Measurements from ENCODE around the gene ATF7. TPM values are rescaled to one million over a fixed set of nuclear protein-coding genes. Genes with fewer than 3 reads are reported as not detected.

The ATF7 gene
- total and polyA plus RNA-seq, 2 of the 13 experiments (the other 11 are each of a cell fraction or from before 2014, with no cell fraction given): 9.6 to 16.2 TPM

DNA sequence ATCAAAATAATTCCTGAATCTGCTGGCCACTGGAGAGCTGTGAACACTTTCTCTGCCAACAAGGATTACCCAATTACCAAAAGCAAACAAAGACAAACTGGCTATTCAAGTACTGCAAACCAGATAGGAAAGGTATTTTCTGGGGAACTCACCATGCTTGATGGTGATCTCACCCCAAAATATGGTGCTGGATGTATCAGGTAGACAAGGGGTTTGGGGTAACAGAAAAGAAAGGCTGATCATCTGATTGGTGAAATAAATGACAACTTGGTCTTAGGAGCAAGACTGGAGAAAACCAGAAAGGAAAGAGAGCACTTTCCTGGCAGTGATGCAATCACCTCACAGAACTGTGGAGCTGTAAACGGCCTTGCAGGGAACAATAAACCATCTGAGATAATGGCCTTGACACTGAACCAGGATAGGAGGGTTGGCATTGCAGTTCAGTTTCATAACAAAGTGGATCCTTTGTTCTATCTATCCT, 87.9 kb downstream of the ATF7 start (continued):
- TF ChIP-seq, protein P1, sequence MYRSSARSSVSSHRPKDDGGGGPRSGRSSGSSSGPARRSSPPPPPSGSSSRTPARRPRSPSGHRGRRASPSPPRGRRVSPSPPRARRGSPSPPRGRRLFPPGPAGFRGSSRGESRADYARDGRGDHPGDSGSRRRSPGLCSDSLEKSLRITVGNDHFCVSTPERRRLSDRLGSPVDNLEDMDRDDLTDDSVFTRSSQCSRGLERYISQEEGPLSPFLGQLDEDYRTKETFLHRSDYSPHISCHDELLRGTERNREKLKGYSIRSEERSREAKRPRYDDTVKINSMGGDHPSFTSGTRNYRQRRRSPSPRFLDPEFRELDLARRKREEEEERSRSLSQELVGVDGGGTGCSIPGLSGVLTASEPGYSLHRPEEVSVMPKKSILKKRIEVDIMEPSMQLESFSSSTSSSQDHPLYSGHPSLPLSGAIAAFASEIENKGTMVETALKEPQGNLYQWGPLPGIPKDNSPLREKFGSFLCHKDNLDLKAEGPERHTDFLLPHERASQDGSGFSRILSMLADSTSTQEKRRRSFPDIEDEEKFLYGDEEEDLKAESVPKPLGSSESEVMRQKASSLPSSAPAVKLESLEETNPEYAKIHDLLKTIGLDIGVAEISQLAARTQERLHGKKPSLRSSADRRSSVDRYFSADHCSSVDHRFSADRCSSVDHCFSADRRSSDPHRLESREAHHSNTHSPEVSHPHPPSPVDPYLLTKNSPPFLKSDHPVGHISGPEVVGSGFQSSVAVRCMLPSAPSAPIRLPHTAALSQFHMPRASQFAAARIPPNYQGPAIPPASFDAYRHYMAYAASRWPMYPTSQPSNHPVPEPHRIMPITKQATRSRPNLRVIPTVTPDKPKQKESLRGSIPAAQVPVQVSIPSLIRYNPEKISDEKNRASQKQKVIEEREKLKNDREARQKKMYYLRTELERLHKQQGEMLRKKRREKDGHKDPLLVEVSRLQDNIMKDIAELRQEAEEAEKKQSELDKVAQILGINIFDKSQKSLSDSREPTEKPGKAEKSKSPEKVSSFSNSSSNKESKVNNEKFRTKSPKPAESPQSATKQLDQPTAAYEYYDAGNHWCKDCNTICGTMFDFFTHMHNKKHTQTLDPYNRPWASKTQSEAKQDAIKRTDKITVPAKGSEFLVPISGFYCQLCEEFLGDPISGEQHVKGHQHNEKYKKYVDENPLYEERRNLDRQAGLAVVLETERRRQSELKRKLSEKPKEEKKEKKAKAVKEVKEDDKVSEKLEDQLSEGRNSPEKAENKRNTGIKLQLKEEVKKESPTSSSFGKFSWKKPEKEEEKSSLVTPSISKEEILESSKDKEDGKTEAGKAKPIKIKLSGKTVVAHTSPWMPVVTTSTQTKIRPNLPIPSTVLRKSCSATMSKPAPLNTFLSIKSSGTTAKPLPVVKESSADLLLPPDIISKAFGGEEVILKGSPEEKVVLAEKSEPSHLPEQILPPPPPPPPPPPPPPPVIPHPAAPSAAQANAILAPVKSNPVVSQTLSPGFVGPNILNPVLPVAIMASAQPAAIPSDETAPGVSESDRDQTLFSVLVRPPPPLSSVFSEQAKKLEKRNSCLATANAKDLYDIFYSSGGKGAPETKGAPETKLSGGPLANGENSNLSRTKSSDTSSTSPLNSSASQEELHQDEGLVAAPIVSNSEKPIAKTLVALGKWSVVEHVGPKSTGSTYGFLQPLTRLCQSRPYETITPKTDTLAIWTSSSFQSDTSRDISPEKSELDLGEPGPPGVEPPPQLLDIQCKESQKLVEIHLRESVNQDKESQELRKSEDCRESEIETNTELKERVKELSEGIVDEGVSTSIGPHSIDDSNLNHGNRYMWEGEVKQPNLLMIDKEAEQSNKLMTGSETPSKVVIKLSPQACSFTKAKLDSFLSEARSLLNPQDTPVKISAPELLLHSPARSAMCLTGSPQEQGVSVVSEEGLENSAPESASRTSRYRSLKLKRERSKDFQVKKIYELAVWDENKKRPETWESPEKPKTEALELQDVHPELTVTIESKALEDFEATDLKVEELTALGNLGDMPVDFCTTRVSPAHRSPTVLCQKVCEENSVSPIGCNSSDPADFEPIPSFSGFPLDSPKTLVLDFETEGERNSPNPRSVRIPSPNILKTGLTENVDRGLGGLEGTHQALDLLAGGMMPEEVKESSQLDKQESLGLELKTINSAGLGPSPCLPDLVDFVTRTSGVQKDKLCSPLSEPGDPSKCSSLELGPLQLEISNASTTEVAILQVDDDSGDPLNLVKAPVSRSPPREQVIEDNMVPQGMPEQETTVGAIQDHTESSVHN (CRISPR knock-in tag; IDR thresholded peaks at IDR 0.05): 0 out of 2 replicates have a peak, but pooled peaks have one; percentile 53
- TF ChIP-seq, protein P2, sequence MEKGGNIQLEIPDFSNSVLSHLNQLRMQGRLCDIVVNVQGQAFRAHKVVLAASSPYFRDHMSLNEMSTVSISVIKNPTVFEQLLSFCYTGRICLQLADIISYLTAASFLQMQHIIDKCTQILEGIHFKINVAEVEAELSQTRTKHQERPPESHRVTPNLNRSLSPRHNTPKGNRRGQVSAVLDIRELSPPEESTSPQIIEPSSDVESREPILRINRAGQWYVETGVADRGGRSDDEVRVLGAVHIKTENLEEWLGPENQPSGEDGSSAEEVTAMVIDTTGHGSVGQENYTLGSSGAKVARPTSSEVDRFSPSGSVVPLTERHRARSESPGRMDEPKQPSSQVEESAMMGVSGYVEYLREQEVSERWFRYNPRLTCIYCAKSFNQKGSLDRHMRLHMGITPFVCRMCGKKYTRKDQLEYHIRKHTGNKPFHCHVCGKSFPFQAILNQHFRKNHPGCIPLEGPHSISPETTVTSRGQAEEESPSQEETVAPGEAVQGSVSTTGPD (CRISPR knock-in tag; IDR thresholded peaks at IDR 0.05): peak; percentile 81
- TF ChIP-seq HNRNPH1 (optimal IDR thresholded peaks at IDR 0.05; ENCODE audit: low read depth, low read length) (no peak), NFYC (CRISPR knock-in tag; IDR thresholded peaks at IDR 0.05) (0 out of 2 replicates have a peak, but pooled peaks have one; percentile 28), MXD4 (CRISPR knock-in tag; IDR thresholded peaks at IDR 0.05) (0 out of 2 replicates have a peak, but pooled peaks have one; percentile 43), FOXJ3 (CRISPR knock-in tag; IDR thresholded peaks at IDR 0.05; ENCODE audit: borderline replicate concordance) (peak; percentile 92), ASH2L (IDR thresholded peaks at IDR 0.05; ENCODE audit: insufficient read length, low read depth, low read length) (peak; percentile 89), ZNF382 (CRISPR knock-in tag; IDR thresholded peaks at IDR 0.05; ENCODE audit: borderline replicate concordance) (no peak)
- TF ChIP-seq, protein P3, sequence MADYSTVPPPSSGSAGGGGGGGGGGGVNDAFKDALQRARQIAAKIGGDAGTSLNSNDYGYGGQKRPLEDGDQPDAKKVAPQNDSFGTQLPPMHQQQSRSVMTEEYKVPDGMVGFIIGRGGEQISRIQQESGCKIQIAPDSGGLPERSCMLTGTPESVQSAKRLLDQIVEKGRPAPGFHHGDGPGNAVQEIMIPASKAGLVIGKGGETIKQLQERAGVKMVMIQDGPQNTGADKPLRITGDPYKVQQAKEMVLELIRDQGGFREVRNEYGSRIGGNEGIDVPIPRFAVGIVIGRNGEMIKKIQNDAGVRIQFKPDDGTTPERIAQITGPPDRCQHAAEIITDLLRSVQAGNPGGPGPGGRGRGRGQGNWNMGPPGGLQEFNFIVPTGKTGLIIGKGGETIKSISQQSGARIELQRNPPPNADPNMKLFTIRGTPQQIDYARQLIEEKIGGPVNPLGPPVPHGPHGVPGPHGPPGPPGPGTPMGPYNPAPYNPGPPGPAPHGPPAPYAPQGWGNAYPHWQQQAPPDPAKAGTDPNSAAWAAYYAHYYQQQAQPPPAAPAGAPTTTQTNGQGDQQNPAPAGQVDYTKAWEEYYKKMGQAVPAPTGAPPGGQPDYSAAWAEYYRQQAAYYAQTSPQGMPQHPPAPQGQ (CRISPR knock-in tag; IDR thresholded peaks at IDR 0.05; ENCODE audit: borderline replicate concordance): no peak
- TF ChIP-seq, protein P4, sequence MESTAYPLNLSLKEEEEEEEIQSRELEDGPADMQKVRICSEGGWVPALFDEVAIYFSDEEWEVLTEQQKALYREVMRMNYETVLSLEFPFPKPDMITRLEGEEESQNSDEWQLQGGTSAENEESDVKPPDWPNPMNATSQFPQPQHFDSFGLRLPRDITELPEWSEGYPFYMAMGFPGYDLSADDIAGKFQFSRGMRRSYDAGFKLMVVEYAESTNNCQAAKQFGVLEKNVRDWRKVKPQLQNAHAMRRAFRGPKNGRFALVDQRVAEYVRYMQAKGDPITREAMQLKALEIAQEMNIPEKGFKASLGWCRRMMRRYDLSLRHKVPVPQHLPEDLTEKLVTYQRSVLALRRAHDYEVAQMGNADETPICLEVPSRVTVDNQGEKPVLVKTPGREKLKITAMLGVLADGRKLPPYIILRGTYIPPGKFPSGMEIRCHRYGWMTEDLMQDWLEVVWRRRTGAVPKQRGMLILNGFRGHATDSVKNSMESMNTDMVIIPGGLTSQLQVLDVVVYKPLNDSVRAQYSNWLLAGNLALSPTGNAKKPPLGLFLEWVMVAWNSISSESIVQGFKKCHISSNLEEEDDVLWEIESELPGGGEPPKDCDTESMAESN (CRISPR knock-in tag; conservative IDR thresholded peaks at IDR 0.05): peak; percentile 57; the same call in 1 of the 2 replicates
- TF ChIP-seq, protein P5, sequence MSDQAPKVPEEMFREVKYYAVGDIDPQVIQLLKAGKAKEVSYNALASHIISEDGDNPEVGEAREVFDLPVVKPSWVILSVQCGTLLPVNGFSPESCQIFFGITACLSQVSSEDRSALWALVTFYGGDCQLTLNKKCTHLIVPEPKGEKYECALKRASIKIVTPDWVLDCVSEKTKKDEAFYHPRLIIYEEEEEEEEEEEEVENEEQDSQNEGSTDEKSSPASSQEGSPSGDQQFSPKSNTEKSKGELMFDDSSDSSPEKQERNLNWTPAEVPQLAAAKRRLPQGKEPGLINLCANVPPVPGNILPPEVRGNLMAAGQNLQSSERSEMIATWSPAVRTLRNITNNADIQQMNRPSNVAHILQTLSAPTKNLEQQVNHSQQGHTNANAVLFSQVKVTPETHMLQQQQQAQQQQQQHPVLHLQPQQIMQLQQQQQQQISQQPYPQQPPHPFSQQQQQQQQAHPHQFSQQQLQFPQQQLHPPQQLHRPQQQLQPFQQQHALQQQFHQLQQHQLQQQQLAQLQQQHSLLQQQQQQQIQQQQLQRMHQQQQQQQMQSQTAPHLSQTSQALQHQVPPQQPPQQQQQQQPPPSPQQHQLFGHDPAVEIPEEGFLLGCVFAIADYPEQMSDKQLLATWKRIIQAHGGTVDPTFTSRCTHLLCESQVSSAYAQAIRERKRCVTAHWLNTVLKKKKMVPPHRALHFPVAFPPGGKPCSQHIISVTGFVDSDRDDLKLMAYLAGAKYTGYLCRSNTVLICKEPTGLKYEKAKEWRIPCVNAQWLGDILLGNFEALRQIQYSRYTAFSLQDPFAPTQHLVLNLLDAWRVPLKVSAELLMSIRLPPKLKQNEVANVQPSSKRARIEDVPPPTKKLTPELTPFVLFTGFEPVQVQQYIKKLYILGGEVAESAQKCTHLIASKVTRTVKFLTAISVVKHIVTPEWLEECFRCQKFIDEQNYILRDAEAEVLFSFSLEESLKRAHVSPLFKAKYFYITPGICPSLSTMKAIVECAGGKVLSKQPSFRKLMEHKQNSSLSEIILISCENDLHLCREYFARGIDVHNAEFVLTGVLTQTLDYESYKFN (CRISPR knock-in tag; conservative IDR thresholded peaks at IDR 0.05): peak; percentile 83

All from HepG2 (cell line).